ENCODE data around the gene BOD1. TPM values are rescaled to one million over a fixed set of nuclear protein-coding genes. Genes with fewer than 3 reads are reported as not detected.

The BOD1 gene
- polyA plus RNA-seq, 2 of the 4 experiments (the other 2 are of a cell fraction), result 59.1 to 102 TPM

DNA sequence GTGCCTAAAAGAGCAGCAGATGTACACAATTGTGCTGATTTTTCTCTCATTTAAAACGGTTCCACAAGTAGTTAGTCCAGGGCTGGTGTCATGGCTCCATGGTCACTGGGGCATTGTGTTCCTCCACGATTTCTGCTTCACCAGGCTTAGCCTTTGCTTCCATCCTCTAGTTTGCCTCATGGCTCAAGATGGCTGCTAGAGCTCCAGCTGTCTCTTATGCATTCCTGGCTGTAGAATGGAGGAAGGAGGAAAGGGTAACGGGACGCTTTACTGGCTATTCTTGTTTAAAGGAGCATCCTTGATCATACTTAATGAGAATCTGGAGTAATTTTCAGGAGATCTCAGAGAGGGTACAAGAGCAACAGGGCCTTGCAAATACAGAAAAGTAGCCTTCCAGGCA lies 47.7 kb downstream of the BOD1 start:
- FAIRE-seq (no peak), DNase-seq (ENCODE audit: low read depth in 1 of 2, low spot score in 1 of 2) (no peak), ATAC-seq (no peak)
- Histone ChIP-seq H3K27ac (no peak overlapping the region), H3K4me1 (peaks cover 5% of the 10 kb centered on the region; the same call in 2 of the 3 replicates), H3K4me2 (no peak overlapping the region), H3K9me3 (peaks cover 10% of the 10 kb centered on the region; the same call in 2 of the 3 replicates), H3K4me3 (no peak overlapping the region)
- 49% methylated on average over 4 of the region's 4 CpGs for WGBS (ENCODE audit: missing lambda C conversion rate)
- no peak for TF ChIP-seq RFX5 (IDR thresholded peaks at IDR 0.05)
- TF ChIP-seq CHD4 (IDR thresholded peaks at IDR 0.05; ENCODE audit: borderline replicate concordance), result no peak
- TF ChIP-seq, protein P1, sequence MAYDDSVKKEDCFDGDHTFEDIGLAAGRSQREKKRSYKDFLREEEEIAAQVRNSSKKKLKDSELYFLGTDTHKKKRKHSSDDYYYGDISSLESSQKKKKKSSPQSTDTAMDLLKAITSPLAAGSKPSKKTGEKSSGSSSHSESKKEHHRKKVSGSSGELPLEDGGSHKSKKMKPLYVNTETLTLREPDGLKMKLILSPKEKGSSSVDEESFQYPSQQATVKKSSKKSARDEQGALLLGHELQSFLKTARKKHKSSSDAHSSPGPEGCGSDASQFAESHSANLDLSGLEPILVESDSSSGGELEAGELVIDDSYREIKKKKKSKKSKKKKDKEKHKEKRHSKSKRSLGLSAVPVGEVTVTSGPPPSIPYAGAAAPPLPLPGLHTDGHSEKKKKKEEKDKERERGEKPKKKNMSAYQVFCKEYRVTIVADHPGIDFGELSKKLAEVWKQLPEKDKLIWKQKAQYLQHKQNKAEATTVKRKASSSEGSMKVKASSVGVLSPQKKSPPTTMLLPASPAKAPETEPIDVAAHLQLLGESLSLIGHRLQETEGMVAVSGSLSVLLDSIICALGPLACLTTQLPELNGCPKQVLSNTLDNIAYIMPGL (CRISPR knock-in tag; IDR thresholded peaks at IDR 0.05; ENCODE audit: borderline replicate concordance), result no peak
- no peak for TF ChIP-seq SMC3 (IDR thresholded peaks at IDR 0.05)
- TF ChIP-seq, protein P2, sequence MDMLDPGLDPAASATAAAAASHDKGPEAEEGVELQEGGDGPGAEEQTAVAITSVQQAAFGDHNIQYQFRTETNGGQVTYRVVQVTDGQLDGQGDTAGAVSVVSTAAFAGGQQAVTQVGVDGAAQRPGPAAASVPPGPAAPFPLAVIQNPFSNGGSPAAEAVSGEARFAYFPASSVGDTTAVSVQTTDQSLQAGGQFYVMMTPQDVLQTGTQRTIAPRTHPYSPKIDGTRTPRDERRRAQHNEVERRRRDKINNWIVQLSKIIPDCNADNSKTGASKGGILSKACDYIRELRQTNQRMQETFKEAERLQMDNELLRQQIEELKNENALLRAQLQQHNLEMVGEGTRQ (IDR thresholded peaks at IDR 0.05), result no peak
- TF ChIP-seq CEBPB (IDR thresholded peaks at IDR 0.05), result no peak
- TF ChIP-seq EP300 (IDR thresholded peaks at IDR 0.05), result no peak
- TF ChIP-seq NR3C1 (IDR thresholded peaks at IDR 0.05), result no peak
- no peak for TF ChIP-seq TFCP2L1 (CRISPR knock-in tag; IDR thresholded peaks at IDR 0.05)
- TF ChIP-seq KDM5A (IDR thresholded peaks at IDR 0.05), result no peak
- no peak for TF ChIP-seq CBX8 (IDR thresholded peaks at IDR 0.05)
- ChIA-PET CTCF (interaction anchor here (0.5 to 10.7 kb wide), 3 partner anchors 11 to 860 kb away, joined by 3 to 140 read pairs (median 5); no protein-coding TSS in a partner anchor), POLR2A (no interaction called here)

DNA sequence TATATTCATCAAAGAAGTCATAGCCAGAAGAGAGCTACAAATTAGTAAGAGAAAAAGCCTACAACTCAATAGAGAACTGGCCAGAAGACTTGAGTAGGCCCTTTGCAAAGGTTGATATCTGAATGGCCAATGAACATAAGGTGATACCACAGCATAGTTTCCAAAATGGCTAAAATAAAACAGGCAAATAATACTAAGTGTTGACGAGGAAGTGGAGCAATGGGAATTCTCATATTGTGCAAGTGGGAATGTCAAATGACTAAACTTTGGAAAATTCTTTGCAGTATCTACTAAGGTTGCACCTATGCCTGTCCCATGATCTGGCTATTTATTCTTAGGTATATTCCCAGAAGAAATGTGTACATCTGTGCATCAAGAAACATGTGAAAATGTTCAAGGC lies 48.3 kb downstream of the BOD1 start:
- no peak for ATAC-seq
- DNase-seq (ENCODE audit: low read depth in 1 of 2, low spot score in 1 of 2), result no peak

DNA sequence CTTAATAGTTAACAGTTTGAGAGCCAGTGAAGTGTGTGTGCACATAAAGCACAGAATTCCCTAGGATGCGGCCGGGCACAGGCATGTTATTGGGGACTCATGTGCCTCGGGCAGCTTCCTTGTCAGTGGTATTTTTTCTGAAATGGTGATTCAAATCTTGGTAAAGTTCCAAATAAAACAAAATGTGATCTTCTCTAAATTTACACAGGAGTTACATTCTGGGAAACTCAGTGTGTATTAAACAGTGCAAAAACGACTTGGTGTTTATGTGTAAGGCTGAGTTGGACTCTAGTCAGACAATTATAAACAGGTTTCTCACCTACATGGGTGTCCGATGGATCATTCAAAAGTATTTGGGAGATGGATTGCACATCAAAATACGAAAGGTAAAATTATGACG lies 48.9 kb downstream of the BOD1 start:
- WGBS (ENCODE audit: missing lambda C conversion rate), result 35% methylated on average over 7 of the region's 7 CpGs
- Histone ChIP-seq H3K4me3 (no peak overlapping the region), H3K27ac (no peak overlapping the region), H3K9me3 (peaks cover 13% of the 10 kb centered on the region), H3K4me2 (no peak overlapping the region), H3K4me1 (peaks cover 1% of the 10 kb centered on the region; the same call in 2 of the 3 replicates)
- CTCF ChIA-PET, result interaction anchor here (0.9 to 10.7 kb wide), 4 partner anchors 11 to 274 kb away, joined by 3 to 140 read pairs (median 3); no protein-coding TSS in a partner anchor
- POLR2A ChIA-PET, result no interaction called here
- ATAC-seq (no peak), DNase-seq (ENCODE audit: low read depth in 1 of 2, low spot score in 1 of 2) (no peak), FAIRE-seq (no peak)
- TF ChIP-seq NPAS2 (CRISPR knock-in tag; IDR thresholded peaks at IDR 0.05; ENCODE audit: borderline replicate concordance), result no peak
- no peak for TF ChIP-seq CEBPB (IDR thresholded peaks at IDR 0.05)
- TF ChIP-seq, protein P3, sequence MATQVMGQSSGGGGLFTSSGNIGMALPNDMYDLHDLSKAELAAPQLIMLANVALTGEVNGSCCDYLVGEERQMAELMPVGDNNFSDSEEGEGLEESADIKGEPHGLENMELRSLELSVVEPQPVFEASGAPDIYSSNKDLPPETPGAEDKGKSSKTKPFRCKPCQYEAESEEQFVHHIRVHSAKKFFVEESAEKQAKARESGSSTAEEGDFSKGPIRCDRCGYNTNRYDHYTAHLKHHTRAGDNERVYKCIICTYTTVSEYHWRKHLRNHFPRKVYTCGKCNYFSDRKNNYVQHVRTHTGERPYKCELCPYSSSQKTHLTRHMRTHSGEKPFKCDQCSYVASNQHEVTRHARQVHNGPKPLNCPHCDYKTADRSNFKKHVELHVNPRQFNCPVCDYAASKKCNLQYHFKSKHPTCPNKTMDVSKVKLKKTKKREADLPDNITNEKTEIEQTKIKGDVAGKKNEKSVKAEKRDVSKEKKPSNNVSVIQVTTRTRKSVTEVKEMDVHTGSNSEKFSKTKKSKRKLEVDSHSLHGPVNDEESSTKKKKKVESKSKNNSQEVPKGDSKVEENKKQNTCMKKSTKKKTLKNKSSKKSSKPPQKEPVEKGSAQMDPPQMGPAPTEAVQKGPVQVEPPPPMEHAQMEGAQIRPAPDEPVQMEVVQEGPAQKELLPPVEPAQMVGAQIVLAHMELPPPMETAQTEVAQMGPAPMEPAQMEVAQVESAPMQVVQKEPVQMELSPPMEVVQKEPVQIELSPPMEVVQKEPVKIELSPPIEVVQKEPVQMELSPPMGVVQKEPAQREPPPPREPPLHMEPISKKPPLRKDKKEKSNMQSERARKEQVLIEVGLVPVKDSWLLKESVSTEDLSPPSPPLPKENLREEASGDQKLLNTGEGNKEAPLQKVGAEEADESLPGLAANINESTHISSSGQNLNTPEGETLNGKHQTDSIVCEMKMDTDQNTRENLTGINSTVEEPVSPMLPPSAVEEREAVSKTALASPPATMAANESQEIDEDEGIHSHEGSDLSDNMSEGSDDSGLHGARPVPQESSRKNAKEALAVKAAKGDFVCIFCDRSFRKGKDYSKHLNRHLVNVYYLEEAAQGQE (IDR thresholded peaks at IDR 0.05), result no peak
- no peak for TF ChIP-seq HDAC2 (IDR thresholded peaks at IDR 0.05)
- no peak for TF ChIP-seq POLR2A (IDR thresholded peaks at IDR 0.05; ENCODE audit: low read length)
- no peak for TF ChIP-seq NR3C1 (IDR thresholded peaks at IDR 0.05)
- TF ChIP-seq BHLHE40 (IDR thresholded peaks at IDR 0.05; ENCODE audit: low read depth, low read length), result no peak
- no peak for TF ChIP-seq ESRRA (IDR thresholded peaks at IDR 0.05; ENCODE audit: borderline replicate concordance, low read length)
- TF ChIP-seq HOXB13 (CRISPR knock-in tag; IDR thresholded peaks at IDR 0.05; ENCODE audit: low read depth), result no peak
- no peak for TF ChIP-seq RCOR1 (IDR thresholded peaks at IDR 0.05; ENCODE audit: low read depth, low read length)
- no peak for TF ChIP-seq RNF2 (IDR thresholded peaks at IDR 0.05; ENCODE audit: borderline replicate concordance, low read depth)
- no peak for TF ChIP-seq EHF (CRISPR knock-in tag; IDR thresholded peaks at IDR 0.05)

More for the DNA sequence above, 48.3 kb downstream of the BOD1 start:
- ChIA-PET POLR2A (no interaction called here), CTCF (interaction anchor here (1.2 to 10.7 kb wide), 2 partner anchors 41 to 274 kb away, joined by 3 to 140 read pairs; no protein-coding TSS in a partner anchor)
- TF ChIP-seq ZFP36 (IDR thresholded peaks at IDR 0.05; ENCODE audit: borderline replicate concordance, partially characterized antibody), result peak; percentile 90
- TF ChIP-seq HOXB5 (CRISPR knock-in tag; IDR thresholded peaks at IDR 0.05), result no peak
- no peak for TF ChIP-seq RFX5 (IDR thresholded peaks at IDR 0.05)
- TF ChIP-seq EHF (CRISPR knock-in tag; IDR thresholded peaks at IDR 0.05), result no peak
- Histone ChIP-seq H3K4me2 (no peak overlapping the region), H3K9me3 (peaks cover 10% of the 10 kb centered on the region; the same call in 2 of the 3 replicates), H3K27ac (no peak overlapping the region), H3K4me1 (peaks cover 5% of the 10 kb centered on the region; the same call in 2 of the 3 replicates), H3K4me3 (no peak overlapping the region)
- FAIRE-seq, result no peak
- WGBS (ENCODE audit: missing lambda C conversion rate), result 89% methylated on average over 1 of the region's 1 CpG

Data from A549 (cell line).